ENCODE measurements around the gene PRR18.
A peak's percentile ranks its signal among the peaks of the same experiment; 100 is the strongest.

The PRR18 gene

DNA sequence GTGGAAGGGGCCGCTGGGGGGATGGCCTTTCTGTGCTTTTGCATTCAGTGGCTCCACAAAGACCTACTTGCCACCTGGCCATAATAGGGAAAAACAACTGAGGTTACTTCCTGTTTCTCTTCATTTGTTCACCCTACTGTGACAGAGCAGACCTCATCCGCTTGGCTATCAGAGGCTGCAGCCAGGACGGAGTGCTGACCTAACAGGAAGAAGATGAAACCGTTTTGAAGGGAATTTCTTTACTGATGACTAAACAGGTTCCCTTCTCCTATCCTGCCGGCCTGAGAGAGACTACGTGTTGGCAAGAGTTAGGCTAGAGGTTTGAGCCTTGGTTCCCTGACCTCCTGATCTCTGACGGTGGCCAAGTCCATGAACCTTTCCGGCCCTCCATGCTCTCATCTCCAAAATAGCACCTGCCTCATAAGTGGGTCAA is 21.3 kb downstream of the PRR18 start:
- no peak overlapping the region for H4K91ac ChIP-seq (ENCODE audit: low read depth, low read length, poor library complexity)
- peaks cover 0 to 29% (median 0%) of the 10 kb centered on the region in 3 experiments for H3K27me3 ChIP-seq (ENCODE audit: control insufficient read depth in 3 of 3, insufficient read depth in 3 of 3, low read depth in 1 of 3, low read length in 3 of 3)
- H2BK12ac ChIP-seq (ENCODE audit: low read length) = no peak overlapping the region
- H3K27ac ChIP-seq (replicated peaks; ENCODE audit: low read length) = no peak overlapping the region
- H2AFZ ChIP-seq (ENCODE audit: low read length) = peak overlapping the region; percentile 73
- H3K4me2 ChIP-seq (ENCODE audit: insufficient read depth, low read length, poor library complexity, severe bottlenecking) = no peak overlapping the region
- no peak overlapping the region for H2AK5ac ChIP-seq (ENCODE audit: low read depth, low read length)
- H2BK120ac ChIP-seq (ENCODE audit: low read depth, low read length) = no peak overlapping the region
- peaks cover 0 to 2% of the 10 kb centered on the region in 2 donors for H3K9me3 ChIP-seq (replicated peaks in 1 of 2; ENCODE audit: control insufficient read depth in 2 of 2, insufficient read depth in 1 of 2, low read depth in 1 of 2, low read length in 2 of 2)
- no peak for DNase-seq (ENCODE audit: low spot score)
- no CpG with 5 or more reads among the region's 8 CpGs for WGBS, 2 donors (ENCODE audit: extremely low coverage in 2 of 2, insufficient read length in 2 of 2, insufficient replicate concordance in 1 of 2)
- no peak overlapping the region for H2BK15ac ChIP-seq (ENCODE audit: low read length)
- H3K9ac ChIP-seq (ENCODE audit: low read depth, low read length, poor library complexity) = no peak overlapping the region
- no peak overlapping the region for H3K4me3 ChIP-seq (ENCODE audit: low read length in 2 of 2)
- H2BK5ac ChIP-seq (ENCODE audit: low read length) = no peak overlapping the region
- H4K8ac ChIP-seq (ENCODE audit: low read depth, low read length) = no peak overlapping the region
- peaks cover 1 to 6% of the 10 kb centered on the region in 2 donors for H3K4me1 ChIP-seq (ENCODE audit: control insufficient read depth in 2 of 2, insufficient read depth in 1 of 2, low read depth in 1 of 2, low read length in 2 of 2)
- no peaks in the 10 kb centered on the region for H3K79me1 ChIP-seq (ENCODE audit: low read depth, low read length)
- no peaks in the 10 kb centered on the region for H3K36me3 ChIP-seq (replicated peaks in 1 of 2; ENCODE audit: control insufficient read depth in 2 of 2, insufficient read depth in 2 of 2, low read length in 2 of 2)
- no peak overlapping the region for H3K23ac ChIP-seq (ENCODE audit: low read depth, low read length, poor library complexity)
- H3K4ac ChIP-seq (ENCODE audit: low read length) = no peak overlapping the region
- H3K14ac ChIP-seq (ENCODE audit: low read length) = no peak overlapping the region
- H3K18ac ChIP-seq (ENCODE audit: low read length) = no peak overlapping the region

DNA sequence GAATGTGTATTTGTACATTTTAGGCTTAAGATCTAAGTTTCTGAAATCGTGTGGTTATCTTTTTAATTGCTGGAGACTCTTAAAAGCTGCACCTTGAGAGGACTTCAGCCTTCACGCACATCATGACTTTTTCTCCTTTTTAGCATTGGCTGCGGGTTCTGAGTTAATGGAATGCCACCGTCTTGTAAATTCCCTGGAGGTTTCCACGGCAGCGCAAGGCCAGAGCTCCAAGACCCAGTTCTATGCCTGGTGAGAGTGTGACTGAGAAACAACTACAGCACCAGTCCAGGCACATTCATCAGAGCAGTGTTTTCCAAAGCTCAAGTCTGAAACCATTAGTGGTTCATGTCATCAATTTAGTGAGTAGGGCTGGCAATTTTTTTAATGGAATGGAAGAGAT is 23.0 kb downstream of the PRR18 start:
- H3K4me2 ChIP-seq (ENCODE audit: insufficient read depth, low read length, poor library complexity, severe bottlenecking) = no peak overlapping the region
- no peak overlapping the region for H3K4ac ChIP-seq (ENCODE audit: low read length)
- no peak overlapping the region for H4K91ac ChIP-seq (ENCODE audit: low read depth, low read length, poor library complexity)
- H3K18ac ChIP-seq (ENCODE audit: low read length) = no peak overlapping the region
- peak overlapping the region; percentile 54 for H2AFZ ChIP-seq (ENCODE audit: low read length)
- H3K4me3 ChIP-seq (ENCODE audit: low read length in 2 of 2) = no peak overlapping the region
- H2AK5ac ChIP-seq (ENCODE audit: low read depth, low read length) = no peak overlapping the region
- no peak overlapping the region for H2BK120ac ChIP-seq (ENCODE audit: low read depth, low read length)
- H2BK5ac ChIP-seq (ENCODE audit: low read length) = no peak overlapping the region
- H2BK15ac ChIP-seq (ENCODE audit: low read length) = no peak overlapping the region
- H3K27me3 ChIP-seq (ENCODE audit: control insufficient read depth in 3 of 3, insufficient read depth in 3 of 3, low read depth in 1 of 3, low read length in 3 of 3) = peaks cover 0 to 35% (median 0%) of the 10 kb centered on the region in 3 experiments
- no peak overlapping the region for H3K9ac ChIP-seq (ENCODE audit: low read depth, low read length, poor library complexity)
- no peaks in the 10 kb centered on the region for H3K79me1 ChIP-seq (ENCODE audit: low read depth, low read length)
- H3K14ac ChIP-seq (ENCODE audit: low read length) = no peak overlapping the region
- peaks cover 1 to 6% of the 10 kb centered on the region in 2 donors for H3K4me1 ChIP-seq (ENCODE audit: control insufficient read depth in 2 of 2, insufficient read depth in 1 of 2, low read depth in 1 of 2, low read length in 2 of 2)
- no peak overlapping the region for H4K8ac ChIP-seq (ENCODE audit: low read depth, low read length)
- H3K36me3 ChIP-seq (replicated peaks in 1 of 2; ENCODE audit: control insufficient read depth in 2 of 2, insufficient read depth in 2 of 2, low read length in 2 of 2) = no peaks in the 10 kb centered on the region
- H3K23ac ChIP-seq (ENCODE audit: low read depth, low read length, poor library complexity) = no peak overlapping the region
- DNase-seq (ENCODE audit: low spot score) = no peak
- H3K27ac ChIP-seq (replicated peaks; ENCODE audit: low read length) = no peak overlapping the region
- H3K9me3 ChIP-seq (replicated peaks in 1 of 2; ENCODE audit: control insufficient read depth in 2 of 2, insufficient read depth in 1 of 2, low read depth in 1 of 2, low read length in 2 of 2) = peaks cover 0 to 2% of the 10 kb centered on the region in 2 donors
- WGBS, 2 donors (ENCODE audit: extremely low coverage in 2 of 2, insufficient read length in 2 of 2, insufficient replicate concordance in 1 of 2) = no CpG with 5 or more reads among the region's 6 CpGs
- H2BK12ac ChIP-seq (ENCODE audit: low read length) = no peak overlapping the region

- no peak overlapping the region for H2BK5ac ChIP-seq (ENCODE audit: low read length)
- H2BK120ac ChIP-seq (ENCODE audit: low read depth, low read length) = peak overlapping the region; percentile 57
Observed at GRCh38 chr6:166284640-166285039, 23.6 kb downstream of the PRR18 start.

DNA sequence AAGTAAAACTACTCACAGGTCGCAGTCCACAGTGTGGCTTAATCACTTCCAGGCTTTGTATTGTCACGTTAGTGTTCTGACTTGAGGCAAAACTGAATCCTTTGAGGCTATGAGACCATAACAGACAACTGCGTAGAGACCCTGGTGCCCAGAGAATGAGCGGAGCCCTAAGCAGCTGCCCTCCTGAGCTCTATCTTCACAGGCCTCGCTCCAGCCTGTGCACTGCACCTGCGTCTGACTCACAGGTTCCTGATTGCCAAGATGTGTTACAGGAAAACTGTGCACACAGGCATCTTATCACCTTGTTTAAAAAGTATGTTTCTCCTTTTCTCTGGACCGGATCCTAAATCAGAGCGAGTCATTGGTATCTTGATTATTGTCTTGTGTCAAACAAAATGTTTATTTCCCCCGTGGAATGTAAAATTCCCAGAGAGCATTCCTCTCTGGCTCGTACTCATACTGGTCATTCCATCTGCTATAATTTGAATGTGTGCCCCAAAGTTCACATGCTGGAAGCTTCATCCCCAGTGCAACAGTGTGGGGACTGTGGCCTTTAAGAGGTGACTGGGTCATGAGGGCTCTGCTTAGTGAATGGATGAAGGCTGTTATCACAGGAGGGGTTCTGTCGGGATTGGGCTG is 25.7 kb downstream of the PRR18 start:
- no peaks in the 10 kb centered on the region for H3K9me3 ChIP-seq (replicated peaks in 1 of 2; ENCODE audit: control insufficient read depth in 2 of 2, insufficient read depth in 1 of 2, low read depth in 1 of 2, low read length in 2 of 2)
- no peak overlapping the region for H3K14ac ChIP-seq (ENCODE audit: low read length)
- H2BK12ac ChIP-seq (ENCODE audit: low read length) = no peak overlapping the region
- no peak overlapping the region for H3K4me2 ChIP-seq (ENCODE audit: insufficient read depth, low read length, poor library complexity, severe bottlenecking)
- H3K18ac ChIP-seq (ENCODE audit: low read length) = no peak overlapping the region
- H2BK15ac ChIP-seq (ENCODE audit: low read length) = no peak overlapping the region
- H3K27me3 ChIP-seq (ENCODE audit: control insufficient read depth in 3 of 3, insufficient read depth in 3 of 3, low read depth in 1 of 3, low read length in 3 of 3) = peaks cover 0 to 32% (median 0%) of the 10 kb centered on the region in 3 experiments
- no peaks in the 10 kb centered on the region for H3K79me1 ChIP-seq (ENCODE audit: low read depth, low read length)
- no peak overlapping the region for H3K23ac ChIP-seq (ENCODE audit: low read depth, low read length, poor library complexity)
- no peak for DNase-seq (ENCODE audit: low spot score)
- no CpG with 5 or more reads among the region's 11 CpGs for WGBS, 2 donors (ENCODE audit: extremely low coverage in 2 of 2, insufficient read length in 2 of 2, insufficient replicate concordance in 1 of 2)
- no peaks in the 10 kb centered on the region for H3K36me3 ChIP-seq (replicated peaks in 1 of 2; ENCODE audit: control insufficient read depth in 2 of 2, insufficient read depth in 2 of 2, low read length in 2 of 2)
- no peak overlapping the region for H3K4ac ChIP-seq (ENCODE audit: low read length)
- H4K8ac ChIP-seq (ENCODE audit: low read depth, low read length) = no peak overlapping the region
- no peak overlapping the region for H2BK120ac ChIP-seq (ENCODE audit: low read depth, low read length)
- H3K27ac ChIP-seq (replicated peaks; ENCODE audit: low read length) = no peak overlapping the region
- H3K9ac ChIP-seq (ENCODE audit: low read depth, low read length, poor library complexity) = no peak overlapping the region
- no peak overlapping the region for H2BK5ac ChIP-seq (ENCODE audit: low read length)
- H3K4me3 ChIP-seq (ENCODE audit: low read length in 2 of 2) = no peak overlapping the region
- H2AFZ ChIP-seq (ENCODE audit: low read length) = no peak overlapping the region
- no peak overlapping the region for H4K91ac ChIP-seq (ENCODE audit: low read depth, low read length, poor library complexity)
- H3K4me1 ChIP-seq (ENCODE audit: control insufficient read depth in 2 of 2, insufficient read depth in 1 of 2, low read depth in 1 of 2, low read length in 2 of 2) = peaks cover 1 to 6% of the 10 kb centered on the region in 2 donors
- no peak overlapping the region for H2AK5ac ChIP-seq (ENCODE audit: low read depth, low read length)

More at GRCh38 chr6:166284640-166285039, 23.6 kb downstream of the PRR18 start:
- H3K9ac ChIP-seq (ENCODE audit: low read depth, low read length, poor library complexity) = no peak overlapping the region
- no peak overlapping the region for H4K8ac ChIP-seq (ENCODE audit: low read depth, low read length)
- no peak overlapping the region for H3K14ac ChIP-seq (ENCODE audit: low read length)
- H2BK15ac ChIP-seq (ENCODE audit: low read length) = peak overlapping the region; percentile 71
- H3K9me3 ChIP-seq (replicated peaks in 1 of 2; ENCODE audit: control insufficient read depth in 2 of 2, insufficient read depth in 1 of 2, low read depth in 1 of 2, low read length in 2 of 2) = no peaks in the 10 kb centered on the region
- peak overlapping the region; percentile 96 for H2BK12ac ChIP-seq (ENCODE audit: low read length)
- no peak for DNase-seq (ENCODE audit: low spot score)
- no peaks in the 10 kb centered on the region for H3K79me1 ChIP-seq (ENCODE audit: low read depth, low read length)
- H3K18ac ChIP-seq (ENCODE audit: low read length) = peak overlapping the region; percentile 73
- no peak overlapping the region for H3K4me3 ChIP-seq (ENCODE audit: low read length in 2 of 2)
- H4K91ac ChIP-seq (ENCODE audit: low read depth, low read length, poor library complexity) = no peak overlapping the region
- H3K23ac ChIP-seq (ENCODE audit: low read depth, low read length, poor library complexity) = no peak overlapping the region
- H3K4me2 ChIP-seq (ENCODE audit: insufficient read depth, low read length, poor library complexity, severe bottlenecking) = no peak overlapping the region
- H2AFZ ChIP-seq (ENCODE audit: low read length) = no peak overlapping the region
- H3K27ac ChIP-seq (replicated peaks; ENCODE audit: low read length) = no peak overlapping the region
- H3K27me3 ChIP-seq (ENCODE audit: control insufficient read depth in 3 of 3, insufficient read depth in 3 of 3, low read depth in 1 of 3, low read length in 3 of 3) = peaks cover 0 to 34% (median 0%) of the 10 kb centered on the region in 3 experiments
- H2AK5ac ChIP-seq (ENCODE audit: low read depth, low read length) = peak overlapping the region; percentile 83
- peaks cover 1 to 6% of the 10 kb centered on the region in 2 donors for H3K4me1 ChIP-seq (ENCODE audit: control insufficient read depth in 2 of 2, insufficient read depth in 1 of 2, low read depth in 1 of 2, low read length in 2 of 2)
- no peaks in the 10 kb centered on the region for H3K36me3 ChIP-seq (replicated peaks in 1 of 2; ENCODE audit: control insufficient read depth in 2 of 2, insufficient read depth in 2 of 2, low read length in 2 of 2)
- H3K4ac ChIP-seq (ENCODE audit: low read length) = no peak overlapping the region
- WGBS, 2 donors (ENCODE audit: extremely low coverage in 2 of 2, insufficient read length in 2 of 2, insufficient replicate concordance in 1 of 2) = no CpG with 5 or more reads among the region's 6 CpGs

Data from neuronal stem cell (in vitro differentiated cells).